22Rv1 (cell line): ENCODE data around the gene RPL36AL.
"Not testable (repeated sequence)": the region's sequence is repeated elsewhere in the genome, so short reads cannot be mapped to it uniquely, and the experiment has no call there.

Experiments
- H3K27ac ChIP-seq: fragments of 450-650 bp; 2 replicates; pipeline ENCODE4 v1.5.1; 2017
- ZFX ChIP-seq: fragments of 450-650 bp; IDR thresholded peaks from 2 replicates; pipeline ENCODE4 v1.6.1; 2017; ENCODE audit warnings: antibody characterized with exemption, borderline replicate concordance
- TF ChIP-seq, protein P1 (sequence below): fragments of 450-650 bp; IDR thresholded peaks from 2 replicates; pipeline ENCODE4 v1.5.1; 2017; ENCODE audit warnings: mild to moderate bottlenecking

Gene RPL36AL

DNA sequence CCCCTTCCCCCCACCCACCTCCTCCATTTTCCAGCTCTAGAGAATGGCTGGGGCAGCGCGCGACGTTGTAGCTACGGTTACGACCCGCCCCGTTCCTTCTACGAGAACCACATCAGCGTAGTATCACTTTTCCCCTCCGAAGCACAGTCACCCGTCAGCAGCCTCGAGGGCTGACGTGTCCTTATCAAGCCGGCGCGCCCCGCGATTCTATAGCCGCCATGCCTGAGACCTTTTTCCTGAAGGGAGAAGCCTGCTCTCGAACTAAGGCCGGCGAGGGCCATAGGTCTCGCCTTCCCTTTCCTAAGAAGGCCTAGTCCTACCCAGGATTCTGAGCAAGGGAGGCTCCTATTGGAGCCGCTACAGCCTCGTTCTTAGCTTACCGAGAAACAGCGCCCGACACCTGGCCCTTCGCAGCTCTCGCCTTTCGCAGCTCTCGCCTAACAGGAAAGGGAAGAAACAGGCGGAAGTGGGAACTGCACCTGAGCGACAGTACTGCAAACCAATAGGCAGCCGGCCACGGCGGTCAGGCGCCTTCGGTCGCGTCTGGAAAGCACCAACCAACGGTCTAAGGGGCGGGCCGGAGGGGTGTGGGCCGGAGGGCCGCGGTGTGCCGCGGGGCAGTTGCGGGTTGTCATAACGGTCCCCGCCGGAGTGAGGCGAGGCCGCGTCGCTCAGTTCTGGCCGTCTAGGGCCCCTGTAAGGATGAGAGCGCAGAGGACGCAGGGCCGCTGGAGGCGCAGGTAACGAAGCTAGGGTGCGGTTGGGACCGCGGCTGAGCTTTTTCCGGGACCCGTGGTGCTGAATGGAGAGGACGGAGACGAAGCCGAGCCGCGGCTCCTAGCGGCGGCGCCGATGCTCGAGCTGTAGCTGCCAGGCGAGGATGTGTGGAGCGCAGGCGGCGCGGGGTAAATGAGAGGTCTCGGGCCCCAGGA lies at the start of gene RPL36AL, which contains the start of gene MGAT2:
Gene RPL36AL, minus strand, starts transcription at position 445 of the 932 bp plus-strand sequence. CDS start 1,522 bp downstream, outside the sequence.
Gene MGAT2, plus strand, starts transcription at position 618 of the 932 bp plus-strand sequence. CDS start 470 bp downstream, outside the sequence.
- peak within 1 kb of the TSS; percentile 96 for H3K27ac ChIP-seq
- TF ChIP-seq ZFX = no peak
- TF ChIP-seq, protein P1, sequence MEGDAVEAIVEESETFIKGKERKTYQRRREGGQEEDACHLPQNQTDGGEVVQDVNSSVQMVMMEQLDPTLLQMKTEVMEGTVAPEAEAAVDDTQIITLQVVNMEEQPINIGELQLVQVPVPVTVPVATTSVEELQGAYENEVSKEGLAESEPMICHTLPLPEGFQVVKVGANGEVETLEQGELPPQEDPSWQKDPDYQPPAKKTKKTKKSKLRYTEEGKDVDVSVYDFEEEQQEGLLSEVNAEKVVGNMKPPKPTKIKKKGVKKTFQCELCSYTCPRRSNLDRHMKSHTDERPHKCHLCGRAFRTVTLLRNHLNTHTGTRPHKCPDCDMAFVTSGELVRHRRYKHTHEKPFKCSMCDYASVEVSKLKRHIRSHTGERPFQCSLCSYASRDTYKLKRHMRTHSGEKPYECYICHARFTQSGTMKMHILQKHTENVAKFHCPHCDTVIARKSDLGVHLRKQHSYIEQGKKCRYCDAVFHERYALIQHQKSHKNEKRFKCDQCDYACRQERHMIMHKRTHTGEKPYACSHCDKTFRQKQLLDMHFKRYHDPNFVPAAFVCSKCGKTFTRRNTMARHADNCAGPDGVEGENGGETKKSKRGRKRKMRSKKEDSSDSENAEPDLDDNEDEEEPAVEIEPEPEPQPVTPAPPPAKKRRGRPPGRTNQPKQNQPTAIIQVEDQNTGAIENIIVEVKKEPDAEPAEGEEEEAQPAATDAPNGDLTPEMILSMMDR = peak; percentile 55

GRCh38 chr14:49659526-49660455 lies 39.4 kb upstream of the RPL36AL start:
- TF ChIP-seq, protein P1 = no peak
- TF ChIP-seq ZFX = no peak
- H3K27ac ChIP-seq = peak overlapping the region; percentile 34

- H3K27ac ChIP-seq = not testable (repeated sequence)
Observed at GRCh38 chr14:49657500-49657899, 37.1 kb upstream of the RPL36AL start.

GRCh38 chr14:49654511-49654910 lies 34.1 kb upstream of the RPL36AL start:
- TF ChIP-seq ZFX = no peak
- TF ChIP-seq, protein P1 = no peak

DNA sequence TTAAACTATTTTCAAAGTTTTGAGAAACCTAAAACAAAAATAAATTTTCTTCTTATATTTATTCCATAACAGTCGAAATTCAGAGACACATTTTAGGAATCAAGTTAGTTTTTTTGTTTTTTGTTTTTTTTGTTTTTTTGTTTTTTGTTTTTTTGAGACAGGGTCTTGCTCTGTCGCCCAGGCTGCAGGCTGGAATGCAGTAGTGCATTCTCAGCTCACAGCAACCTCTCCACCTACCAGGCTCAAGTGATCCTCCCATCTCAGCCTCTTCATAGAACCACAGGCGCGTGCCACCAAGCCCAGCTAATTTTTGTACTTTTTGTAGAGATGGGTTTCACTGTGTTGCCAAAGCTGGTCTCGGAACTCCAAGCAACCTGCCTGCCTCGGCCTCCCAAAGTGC lies 33.1 kb upstream of the RPL36AL start:
- TF ChIP-seq, protein P1 = no peak
- TF ChIP-seq ZFX = no peak
- no peak overlapping the region for H3K27ac ChIP-seq

More at GRCh38 chr14:49654511-49654910, 34.1 kb upstream of the RPL36AL start:
- no peak overlapping the region for H3K27ac ChIP-seq

GRCh38 chr14:49642163-49642562 lies 21.7 kb upstream of the RPL36AL start:
- H3K27ac ChIP-seq = peak overlapping the region; percentile 67
- TF ChIP-seq, protein P1 = no peak
- no peak for TF ChIP-seq ZFX

DNA sequence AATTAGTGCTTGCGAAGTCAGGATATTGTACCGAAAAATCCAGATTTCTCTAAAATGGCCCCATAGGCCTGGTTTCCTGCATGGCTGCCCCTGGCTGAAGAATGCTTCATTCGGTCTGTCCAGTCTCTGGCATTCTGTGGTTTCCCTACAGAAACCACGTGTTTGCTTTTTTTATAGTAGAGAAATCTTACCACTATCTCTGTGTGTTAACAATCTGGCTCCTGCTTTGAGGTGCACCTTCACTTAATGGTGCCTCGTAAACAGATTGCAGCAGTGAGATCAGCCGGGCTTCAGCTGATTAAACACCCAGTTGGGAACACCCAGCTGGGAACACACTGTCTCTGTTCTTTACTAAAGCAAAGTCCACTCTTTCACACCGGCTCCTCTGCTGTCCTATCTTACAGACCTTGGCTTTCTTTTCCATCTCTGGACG lies 21.3 kb upstream of the RPL36AL start:
- peak overlapping the region; percentile 67 for H3K27ac ChIP-seq
- no peak for TF ChIP-seq ZFX
- TF ChIP-seq, protein P1 = no peak
